HepG2 (cell line): Measurements from ENCODE around the gene DDAH1. TPM values are rescaled to one million over a fixed set of nuclear protein-coding genes. Genes with fewer than 3 reads are reported as not detected.

Source experiments
- AGO1 ChIP-seq: fragments of 200-400 bp; formaldehyde crosslinking; IDR thresholded peaks from 2 replicates; pipeline ENCODE4 v1.6.1; 2017; ENCODE audit warnings: mild to moderate bottlenecking, low read depth, low read length, moderate library complexity; ENCODE audit not compliant: poor library complexity, severe bottlenecking
- BORCS8-MEF2B ChIP-seq: sonication (generic); formaldehyde crosslinking; IDR thresholded peaks from 2 replicates; pipeline ENCODE4 v1.8.0; 2022; ENCODE audit warnings: mild to moderate bottlenecking, missing genetic modification reagents
- CHD2 ChIP-seq: IDR thresholded peaks from 2 replicates; pipeline ENCODE4 v1.6.1; 2011; ENCODE audit warnings: low read depth, low read length, improper control_type of control experiment
- FIP1L1 ChIP-seq: fragments of 200-400 bp; formaldehyde crosslinking; IDR thresholded peaks from 2 replicates; pipeline ENCODE4 v1.6.1; 2018; ENCODE audit warnings: low read depth, mild to moderate bottlenecking, low read length, moderate library complexity, borderline replicate concordance; ENCODE audit not compliant: insufficient read depth
- HNRNPH1 ChIP-seq: fragments of 200-400 bp; formaldehyde crosslinking; optimal IDR thresholded peaks from 2 replicates; pipeline ENCODE3; 2017; ENCODE audit warnings: mild to moderate bottlenecking, low read depth, low read length
- KDM6A ChIP-seq: IDR thresholded peaks from 2 replicates; pipeline ENCODE4 v1.6.1; 2016; ENCODE audit warnings: low read depth
- KLF13 ChIP-seq: sonication (generic); formaldehyde crosslinking; IDR thresholded peaks from 2 replicates; pipeline ENCODE4 v1.4.0; 2020; ENCODE audit warnings: mild to moderate bottlenecking, missing genetic modification reagents
- KLF16 ChIP-seq, 2 experiments: sonication (generic) in 1 of 2; formaldehyde crosslinking in 1 of 2; IDR thresholded peaks; 2 replicates each; pipeline versions ENCODE4 v1.6.1 to v1.8.0; 2016 to 2023; ENCODE audit warnings: missing genetic modification reagents in 2 of 2, missing compliant biosample characterization in 1 of 2
- MEIS1 ChIP-seq: sonication (generic); formaldehyde crosslinking; IDR thresholded peaks from 2 replicates; pipeline ENCODE4 v1.9.0; 2021; ENCODE audit warnings: mild to moderate bottlenecking, missing genetic modification reagents, moderate library complexity, borderline replicate concordance
- MTA3 ChIP-seq: sonication (generic); formaldehyde crosslinking; IDR thresholded peaks from 2 replicates; pipeline ENCODE4 v1.4.0; 2020; ENCODE audit warnings: missing genetic modification reagents
- PAWR ChIP-seq: sonication (generic); formaldehyde crosslinking; IDR thresholded peaks from 2 replicates; pipeline ENCODE4 v1.4.0; 2020; ENCODE audit warnings: missing genetic modification reagents, mild to moderate bottlenecking, borderline replicate concordance
- SAFB2 ChIP-seq: sonication (generic); formaldehyde crosslinking; IDR thresholded peaks from 2 replicates; pipeline ENCODE4 v1.5.1; 2020; ENCODE audit warnings: missing genetic modification reagents, low read depth, mild to moderate bottlenecking, borderline replicate concordance
- TMF1 ChIP-seq: sonication (generic); formaldehyde crosslinking; IDR thresholded peaks from 2 replicates; pipeline ENCODE4 v1.8.1; 2022; ENCODE audit warnings: low read depth, missing genetic modification reagents
- XRCC5 ChIP-seq: fragments of 200-400 bp; formaldehyde crosslinking; optimal IDR thresholded peaks from 2 replicates; pipeline ENCODE3; 2017; ENCODE audit warnings: mild to moderate bottlenecking, low read length
- ZBTB42 ChIP-seq: sonication (generic); formaldehyde crosslinking; IDR thresholded peaks from 2 replicates; pipeline ENCODE4 v1.5.0; 2020; ENCODE audit warnings: mild to moderate bottlenecking, missing genetic modification reagents
- ZC3H4 ChIP-seq: sonication (generic); formaldehyde crosslinking; IDR thresholded peaks from 2 replicates; pipeline ENCODE4 v1.4.0; 2020; ENCODE audit warnings: missing genetic modification reagents, borderline replicate concordance
- ZNF367 ChIP-seq: sonication (generic); formaldehyde crosslinking; IDR thresholded peaks from 2 replicates; pipeline ENCODE4 v1.4.0; 2020; ENCODE audit warnings: missing genetic modification reagents, borderline replicate concordance
- ZNF451 ChIP-seq: sonication (generic); formaldehyde crosslinking; IDR thresholded peaks from 2 replicates; pipeline ENCODE4 v1.5.0; 2020; ENCODE audit warnings: mild to moderate bottlenecking, missing genetic modification reagents
- ZNF484 ChIP-seq: sonication (generic); formaldehyde crosslinking; IDR thresholded peaks from 2 replicates; pipeline ENCODE4 v1.5.1; 2020; ENCODE audit warnings: mild to moderate bottlenecking, low read depth, missing genetic modification reagents, borderline replicate concordance
- ZNF7 ChIP-seq: IDR thresholded peaks from 2 replicates; pipeline ENCODE4 v1.6.1; 2016; ENCODE audit warnings: missing biosample characterization, missing genetic modification reagents
- ZNF777 ChIP-seq: sonication (generic); formaldehyde crosslinking; IDR thresholded peaks from 2 replicates; pipeline ENCODE4 v1.4.0; 2020; ENCODE audit warnings: missing genetic modification reagents
- ZSCAN9 ChIP-seq: IDR thresholded peaks from 2 replicates; pipeline ENCODE4 v1.6.1; 2016; ENCODE audit warnings: borderline replicate concordance
- polyA plus RNA-seq, 8 experiments: library from polyadenylated mRNA; depleted of rRNA in 3 of 8; stranded (reverse) in 7 of 8; unstranded in 1 of 8; fragments of >200 nt; fragmentation: Illumina TruSeq in 4 of 8; extraction: Trizol in 4 of 8; gene quantifications; 2 replicates each; pipeline versions ENCODE4 v1.2.1 to v1.2.3, GENCODE V29; 2011 to 2016; ENCODE audit warnings: low read depth in 4 of 8, missing spikeins in 1 of 8, mixed read lengths in 1 of 8; ENCODE audit not compliant: insufficient read depth in 1 of 8
- total RNA-seq, 5 experiments: library from RNA; depleted of rRNA; stranded (reverse); fragments of >200 nt; fragmentation: Illumina TruSeq; extraction: Trizol; gene quantifications; 2 replicates each; pipeline ENCODE4 v1.2.3, GENCODE V29; 2016; ENCODE audit warnings: low read depth in 1 of 5
- TF ChIP-seq, protein P1 (sequence below): sonication (generic); formaldehyde crosslinking; IDR thresholded peaks from 2 replicates; pipeline ENCODE4 v1.5.1; 2020; ENCODE audit warnings: missing genetic modification reagents, mild to moderate bottlenecking, borderline replicate concordance
- TF ChIP-seq, protein P2 (sequence below): sonication (generic); formaldehyde crosslinking; IDR thresholded peaks from 2 replicates; pipeline ENCODE4 v1.8.0; 2022; ENCODE audit warnings: mild to moderate bottlenecking, missing genetic modification reagents; ENCODE audit not compliant: insufficient replicate concordance
- TF ChIP-seq, protein P3 (sequence below): sonication (generic); formaldehyde crosslinking; IDR thresholded peaks from 2 replicates; pipeline ENCODE4 v1.4.0; 2020; ENCODE audit warnings: mild to moderate bottlenecking, missing genetic modification reagents
- TF ChIP-seq, protein P4 (sequence below): sonication (generic); formaldehyde crosslinking; IDR thresholded peaks from 2 replicates; pipeline ENCODE4 v1.5.0; 2020; ENCODE audit warnings: missing genetic modification reagents

The DDAH1 gene
- total and polyA plus RNA-seq, 2 of the 13 experiments (the other 11 are each of a cell fraction or from before 2014, with no cell fraction given), result 39.7 to 64.4 TPM

DNA sequence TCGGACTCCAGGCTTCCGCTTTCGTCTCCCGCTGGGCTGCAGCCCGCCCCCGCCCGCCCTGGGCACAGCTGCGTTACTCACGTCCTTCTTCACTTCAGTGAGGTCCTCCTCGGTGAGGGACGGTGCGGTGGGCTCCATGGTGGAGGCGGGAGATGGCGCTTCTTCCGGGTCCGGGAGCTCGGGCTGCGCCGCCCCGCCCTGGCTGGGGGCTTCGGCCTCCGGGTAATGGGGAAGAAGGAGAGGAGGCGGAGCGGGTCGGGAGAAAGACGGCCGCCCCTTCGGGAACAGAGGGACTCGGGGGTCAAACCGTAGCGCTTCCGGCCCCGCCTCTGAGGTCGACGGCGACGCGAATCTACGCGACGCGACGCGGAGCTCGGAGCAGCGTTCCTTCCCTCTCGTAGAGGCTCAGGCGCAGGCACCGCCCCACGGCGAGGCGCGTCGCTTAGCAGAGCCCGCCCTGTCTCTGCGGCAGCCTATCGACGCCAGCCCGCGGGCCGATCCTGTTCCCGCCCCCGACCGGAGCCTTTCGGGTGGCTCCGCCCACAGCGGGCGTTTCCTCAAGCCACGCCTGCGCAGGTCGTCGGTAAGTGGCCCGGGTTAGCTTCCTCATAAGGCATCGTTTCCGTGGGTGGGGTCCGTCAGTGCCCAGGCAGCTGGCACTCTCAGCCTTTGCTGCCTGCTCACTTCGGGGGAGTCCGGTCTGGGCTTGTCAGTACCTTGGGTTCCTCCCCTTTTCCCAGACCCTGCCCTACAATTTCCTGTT lies 188.6 kb downstream of the DDAH1 start, which contains the start of gene BCL10 (continued):
- TF ChIP-seq ZNF7 (CRISPR knock-in tag) (no peak), ZNF367 (no peak), CHD2 (no peak), KDM6A (CRISPR knock-in tag) (no peak), PAWR (CRISPR knock-in tag) (no peak), TMF1 (CRISPR knock-in tag) (peak; percentile 71; the same call in 1 of the 2 replicates), ZNF451 (CRISPR knock-in tag) (no peak; the same call in 1 of the 2 replicates), MTA3 (no peak), ZSCAN9 (CRISPR knock-in tag) (no peak), FIP1L1 (peak; percentile 8; the same call in 1 of the 2 replicates), KLF16 (CRISPR knock-in tag; IDR thresholded peaks at IDR 0.05) (no peak), XRCC5 (peak; percentile 48), AGO1 (peak; percentile 22), HNRNPH1 (no peak), MEIS1 (no peak), ZNF484 (CRISPR knock-in tag) (no peak), ZC3H4 (CRISPR knock-in tag) (no peak), KLF13 (CRISPR knock-in tag) (no peak), BORCS8-MEF2B (CRISPR knock-in tag) (peak; percentile 67; the same call in 1 of the 2 replicates), SAFB2 (CRISPR knock-in tag) (peak; percentile 79; the same call in 1 of the 2 replicates), ZNF777 (CRISPR knock-in tag) (peak; percentile 95), ZBTB42 (no peak)
- TF ChIP-seq, protein P1, sequence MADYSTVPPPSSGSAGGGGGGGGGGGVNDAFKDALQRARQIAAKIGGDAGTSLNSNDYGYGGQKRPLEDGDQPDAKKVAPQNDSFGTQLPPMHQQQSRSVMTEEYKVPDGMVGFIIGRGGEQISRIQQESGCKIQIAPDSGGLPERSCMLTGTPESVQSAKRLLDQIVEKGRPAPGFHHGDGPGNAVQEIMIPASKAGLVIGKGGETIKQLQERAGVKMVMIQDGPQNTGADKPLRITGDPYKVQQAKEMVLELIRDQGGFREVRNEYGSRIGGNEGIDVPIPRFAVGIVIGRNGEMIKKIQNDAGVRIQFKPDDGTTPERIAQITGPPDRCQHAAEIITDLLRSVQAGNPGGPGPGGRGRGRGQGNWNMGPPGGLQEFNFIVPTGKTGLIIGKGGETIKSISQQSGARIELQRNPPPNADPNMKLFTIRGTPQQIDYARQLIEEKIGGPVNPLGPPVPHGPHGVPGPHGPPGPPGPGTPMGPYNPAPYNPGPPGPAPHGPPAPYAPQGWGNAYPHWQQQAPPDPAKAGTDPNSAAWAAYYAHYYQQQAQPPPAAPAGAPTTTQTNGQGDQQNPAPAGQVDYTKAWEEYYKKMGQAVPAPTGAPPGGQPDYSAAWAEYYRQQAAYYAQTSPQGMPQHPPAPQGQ, result no peak
- TF ChIP-seq, protein P2, sequence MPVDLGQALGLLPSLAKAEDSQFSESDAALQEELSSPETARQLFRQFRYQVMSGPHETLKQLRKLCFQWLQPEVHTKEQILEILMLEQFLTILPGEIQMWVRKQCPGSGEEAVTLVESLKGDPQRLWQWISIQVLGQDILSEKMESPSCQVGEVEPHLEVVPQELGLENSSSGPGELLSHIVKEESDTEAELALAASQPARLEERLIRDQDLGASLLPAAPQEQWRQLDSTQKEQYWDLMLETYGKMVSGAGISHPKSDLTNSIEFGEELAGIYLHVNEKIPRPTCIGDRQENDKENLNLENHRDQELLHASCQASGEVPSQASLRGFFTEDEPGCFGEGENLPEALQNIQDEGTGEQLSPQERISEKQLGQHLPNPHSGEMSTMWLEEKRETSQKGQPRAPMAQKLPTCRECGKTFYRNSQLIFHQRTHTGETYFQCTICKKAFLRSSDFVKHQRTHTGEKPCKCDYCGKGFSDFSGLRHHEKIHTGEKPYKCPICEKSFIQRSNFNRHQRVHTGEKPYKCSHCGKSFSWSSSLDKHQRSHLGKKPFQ (CRISPR knock-in tag), result no peak
- TF ChIP-seq, protein P3, sequence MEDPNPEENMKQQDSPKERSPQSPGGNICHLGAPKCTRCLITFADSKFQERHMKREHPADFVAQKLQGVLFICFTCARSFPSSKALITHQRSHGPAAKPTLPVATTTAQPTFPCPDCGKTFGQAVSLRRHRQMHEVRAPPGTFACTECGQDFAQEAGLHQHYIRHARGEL (CRISPR knock-in tag), result no peak
- TF ChIP-seq, protein P4, sequence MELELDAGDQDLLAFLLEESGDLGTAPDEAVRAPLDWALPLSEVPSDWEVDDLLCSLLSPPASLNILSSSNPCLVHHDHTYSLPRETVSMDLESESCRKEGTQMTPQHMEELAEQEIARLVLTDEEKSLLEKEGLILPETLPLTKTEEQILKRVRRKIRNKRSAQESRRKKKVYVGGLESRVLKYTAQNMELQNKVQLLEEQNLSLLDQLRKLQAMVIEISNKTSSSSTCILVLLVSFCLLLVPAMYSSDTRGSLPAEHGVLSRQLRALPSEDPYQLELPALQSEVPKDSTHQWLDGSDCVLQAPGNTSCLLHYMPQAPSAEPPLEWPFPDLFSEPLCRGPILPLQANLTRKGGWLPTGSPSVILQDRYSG (CRISPR knock-in tag), result no peak
